ENCODE results near the gene ADCK1. TPM values are rescaled to one million over a fixed set of nuclear protein-coding genes. Genes with fewer than 3 reads are reported as not detected.
"Not testable (repeated sequence)": the region's sequence is repeated elsewhere in the genome, so short reads cannot be mapped to it uniquely, and the experiment has no call there.

Gene ADCK1
- total RNA-seq, 1 experiment from 2014 or later, result 1.8 TPM

- no peak for DNase-seq (ENCODE audit: low read depth)
- in situ Hi-C loops (cut with HindIII; ENCODE audit: low pct_unique_long_range_greater_than_20kb, low sequenced_read_pairs), result no loop called here
Measured at GRCh38 chr14:77800814-77801213, 905 bp downstream of the ADCK1 start.

GRCh38 chr14:77804592-77804991 is 4.7 kb downstream of the ADCK1 start:
- DNase-seq (ENCODE audit: low read depth), result no peak
- in situ Hi-C loops (cut with HindIII; ENCODE audit: low pct_unique_long_range_greater_than_20kb, low sequenced_read_pairs), result no loop called here

DNA sequence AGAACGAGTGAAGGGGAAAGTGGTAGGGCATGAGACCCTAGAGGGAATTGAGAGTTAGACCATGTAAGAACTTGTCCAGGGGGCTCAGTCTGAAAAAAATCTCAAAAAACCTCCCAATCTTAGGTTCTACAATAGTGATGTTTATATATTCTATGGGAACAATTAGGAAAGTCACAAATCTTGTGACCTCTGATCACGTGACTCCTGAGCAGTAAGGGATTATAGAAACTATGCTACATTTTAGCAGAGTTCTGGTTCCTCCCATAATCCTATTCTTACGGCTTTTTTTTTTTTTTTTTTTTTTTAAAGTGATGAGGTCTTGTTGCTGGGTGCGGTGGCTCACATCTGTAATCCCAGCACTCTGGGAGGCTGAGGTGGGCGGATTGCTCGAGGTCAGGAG is 5.8 kb downstream of the ADCK1 start:
- in situ Hi-C loops (cut with HindIII; ENCODE audit: low pct_unique_long_range_greater_than_20kb, low sequenced_read_pairs), result no loop called here
- DNase-seq (ENCODE audit: low read depth), result no peak

DNA sequence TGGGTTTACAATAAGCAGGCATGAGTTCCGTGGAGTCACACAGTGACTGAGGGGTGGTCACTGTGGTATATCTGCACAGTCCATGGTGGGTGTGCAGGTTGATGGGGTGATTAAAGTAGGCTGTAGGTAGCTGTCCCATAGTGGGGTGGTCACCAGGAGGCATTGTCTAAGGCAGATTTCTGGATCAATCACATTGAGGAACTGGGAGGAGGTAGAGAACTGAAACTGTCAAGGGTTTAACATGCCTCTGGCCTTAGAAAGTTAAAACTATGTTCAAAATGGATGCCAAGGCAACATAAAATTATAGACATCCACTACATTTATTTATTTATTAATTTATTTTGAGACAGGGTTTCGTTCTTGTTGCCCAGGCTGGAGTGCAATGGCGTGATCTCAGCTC is 8.3 kb downstream of the ADCK1 start:
- in situ Hi-C loops (cut with HindIII; ENCODE audit: low pct_unique_long_range_greater_than_20kb, low sequenced_read_pairs), result no loop called here

GRCh38 chr14:77809011-77809410 is 9.1 kb downstream of the ADCK1 start:
- in situ Hi-C loops (cut with HindIII; ENCODE audit: low pct_unique_long_range_greater_than_20kb, low sequenced_read_pairs), result no loop called here
- no peak for DNase-seq (ENCODE audit: low read depth)

More for the DNA sequence above, 8.3 kb downstream of the ADCK1 start:
- no peak for DNase-seq (ENCODE audit: low read depth)

- DNase-seq (ENCODE audit: low read depth), result no peak
- in situ Hi-C loops (cut with HindIII; ENCODE audit: low pct_unique_long_range_greater_than_20kb, low sequenced_read_pairs), result no loop called here
Measured at GRCh38 chr14:77812028-77812427, 12.1 kb downstream of the ADCK1 start.

DNA sequence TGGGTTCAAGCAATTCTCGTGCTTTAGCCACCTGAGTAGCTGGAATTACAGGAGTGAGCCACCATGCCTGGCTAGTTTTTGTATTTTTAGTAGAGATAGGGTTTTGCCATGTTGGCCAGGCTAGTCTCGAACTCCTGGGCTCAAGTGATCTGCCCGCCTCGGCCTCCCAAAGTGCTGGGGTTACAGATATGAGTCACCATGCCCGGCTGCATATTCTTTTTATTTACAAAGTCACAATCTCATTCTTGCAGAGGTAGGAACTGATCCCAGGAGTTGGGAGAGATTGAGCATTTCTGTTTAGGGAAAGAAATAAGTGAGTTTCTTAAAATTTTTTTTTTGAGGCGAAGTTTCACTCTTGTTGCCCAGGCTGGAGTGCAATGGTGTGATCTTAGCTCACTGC is 12.8 kb downstream of the ADCK1 start:
- DNase-seq (ENCODE audit: low read depth); in situ Hi-C loops (cut with HindIII; ENCODE audit: low pct_unique_long_range_greater_than_20kb, low sequenced_read_pairs): not testable (repeated sequence)

DNA sequence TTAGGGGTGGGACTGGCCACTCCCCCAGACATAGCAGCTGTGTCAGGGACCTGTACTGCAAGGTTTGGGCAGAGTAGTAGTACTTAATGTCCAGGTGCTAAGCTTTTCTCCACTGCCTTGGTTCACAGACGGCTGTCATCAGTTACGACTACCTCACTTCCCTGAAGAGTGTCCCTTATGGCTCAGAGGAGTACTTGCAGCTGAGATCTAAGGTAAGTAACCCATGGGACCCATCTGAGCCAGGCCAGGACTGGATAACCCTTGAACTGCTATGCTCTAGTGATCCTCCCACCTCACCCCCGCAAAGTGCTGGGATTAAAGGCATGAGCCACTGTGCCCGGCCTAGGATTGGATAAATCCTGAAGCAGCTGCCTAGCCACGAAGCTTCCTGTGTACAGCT is 22.4 kb downstream of the ADCK1 start:
- DNase-seq (ENCODE audit: low read depth), result no peak
- in situ Hi-C loops (cut with HindIII; ENCODE audit: low pct_unique_long_range_greater_than_20kb, low sequenced_read_pairs), result no loop called here

- no peak for DNase-seq (ENCODE audit: low read depth)
- in situ Hi-C loops (cut with HindIII; ENCODE audit: low pct_unique_long_range_greater_than_20kb, low sequenced_read_pairs), result no loop called here
Measured at GRCh38 chr14:77822741-77823140, 22.8 kb downstream of the ADCK1 start.

GRCh38 chr14:77823378-77823777 is 23.5 kb downstream of the ADCK1 start:
- in situ Hi-C loops (cut with HindIII; ENCODE audit: low pct_unique_long_range_greater_than_20kb, low sequenced_read_pairs), result no loop called here
- DNase-seq (ENCODE audit: low read depth), result no peak

- in situ Hi-C loops (cut with HindIII; ENCODE audit: low pct_unique_long_range_greater_than_20kb, low sequenced_read_pairs), result no loop called here
- no peak for DNase-seq (ENCODE audit: low read depth)
Measured at GRCh38 chr14:77825895-77826519, 26.1 kb downstream of the ADCK1 start.

- no peak for DNase-seq (ENCODE audit: low read depth)
- in situ Hi-C loops (cut with HindIII; ENCODE audit: low pct_unique_long_range_greater_than_20kb, low sequenced_read_pairs), result no loop called here
Measured at GRCh38 chr14:77830692-77831091, 30.8 kb downstream of the ADCK1 start.

GRCh38 chr14:77832297-77832696 is 32.4 kb downstream of the ADCK1 start:
- in situ Hi-C loops (cut with HindIII; ENCODE audit: low pct_unique_long_range_greater_than_20kb, low sequenced_read_pairs), result no loop called here
- DNase-seq (ENCODE audit: low read depth), result no peak

DNA sequence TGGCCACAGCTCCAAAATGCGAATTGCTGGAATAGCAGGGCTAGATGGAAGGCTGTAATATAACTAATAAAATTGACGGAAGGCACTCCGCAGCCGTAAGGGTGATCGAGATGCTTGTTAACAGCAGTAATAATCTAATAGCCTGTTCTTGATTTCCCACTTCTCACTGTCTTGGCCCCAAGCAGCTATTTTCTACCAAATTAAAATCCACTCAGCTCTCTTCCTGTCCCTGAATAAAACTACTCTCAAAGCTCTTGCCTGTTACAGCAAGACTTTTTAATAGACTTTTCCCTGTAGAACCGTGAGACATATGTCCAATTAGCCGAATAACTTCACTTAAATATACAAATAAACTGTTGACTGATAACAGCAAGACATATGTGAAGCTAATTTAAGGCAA is 38.0 kb downstream of the ADCK1 start:
- no peak for DNase-seq (ENCODE audit: low read depth)
- in situ Hi-C loops (cut with HindIII; ENCODE audit: low pct_unique_long_range_greater_than_20kb, low sequenced_read_pairs), result no loop called here

GRCh38 chr14:77838831-77839511 is 39.1 kb downstream of the ADCK1 start:
- in situ Hi-C loops (cut with HindIII; ENCODE audit: low pct_unique_long_range_greater_than_20kb, low sequenced_read_pairs), result no loop called here
- DNase-seq (ENCODE audit: low read depth), result no peak

GRCh38 chr14:77843195-77843594 is 43.3 kb downstream of the ADCK1 start:
- DNase-seq (ENCODE audit: low read depth), result no peak
- in situ Hi-C loops (cut with HindIII; ENCODE audit: low pct_unique_long_range_greater_than_20kb, low sequenced_read_pairs), result no loop called here

- DNase-seq (ENCODE audit: low read depth), result no peak
- in situ Hi-C loops (cut with HindIII; ENCODE audit: low pct_unique_long_range_greater_than_20kb, low sequenced_read_pairs), result no loop called here
Measured at GRCh38 chr14:77843651-77844050, 43.7 kb downstream of the ADCK1 start.

- in situ Hi-C loops (cut with HindIII; ENCODE audit: low pct_unique_long_range_greater_than_20kb, low sequenced_read_pairs), result no loop called here
Measured at GRCh38 chr14:77844802-77845201, 44.9 kb downstream of the ADCK1 start.

DNA sequence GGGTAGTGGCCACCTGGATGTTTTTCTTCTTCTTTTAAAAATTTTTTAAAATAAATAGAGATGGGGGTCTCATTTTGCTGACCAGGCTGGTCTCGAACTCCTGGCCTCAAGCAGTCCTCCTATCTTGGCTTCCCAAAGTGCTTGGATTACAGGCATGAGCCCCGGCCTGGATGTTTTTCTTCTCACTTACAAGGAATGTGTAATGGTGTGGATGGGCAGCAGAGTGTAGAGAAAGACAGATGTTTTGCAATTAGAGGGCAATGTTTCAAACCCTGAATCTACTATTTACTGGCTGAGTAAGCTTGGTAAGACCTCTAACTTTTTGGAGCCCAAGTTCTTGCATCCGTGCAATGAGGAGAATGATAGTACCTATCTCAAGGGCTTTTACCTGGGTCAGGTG is 48.1 kb downstream of the ADCK1 start:
- in situ Hi-C loops (cut with HindIII; ENCODE audit: low pct_unique_long_range_greater_than_20kb, low sequenced_read_pairs), result no loop called here

More at GRCh38 chr14:77844802-77845201, 44.9 kb downstream of the ADCK1 start:
- DNase-seq (ENCODE audit: low read depth), result no peak

DNA sequence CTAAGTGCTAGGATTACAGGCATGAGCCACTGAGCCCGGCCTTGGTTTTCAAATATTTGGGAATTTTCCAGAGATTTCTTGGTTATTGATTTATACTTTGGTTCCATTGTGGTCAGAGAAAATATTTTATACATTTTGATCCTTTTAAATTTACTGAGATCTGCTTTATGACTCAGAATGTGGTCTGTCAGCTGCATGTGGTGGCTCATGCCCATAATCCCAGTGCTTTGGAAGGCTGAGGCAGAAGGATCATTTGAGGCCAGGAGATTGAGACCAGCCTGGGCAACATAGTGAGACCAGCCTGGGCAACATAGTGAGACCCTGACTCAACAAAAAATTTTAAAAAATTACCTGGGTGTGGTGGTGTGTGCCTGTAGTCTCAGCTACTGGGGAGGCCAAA is 49.8 kb downstream of the ADCK1 start:
- in situ Hi-C loops (cut with HindIII; ENCODE audit: low pct_unique_long_range_greater_than_20kb, low sequenced_read_pairs), result no loop called here
- DNase-seq (ENCODE audit: low read depth), result no peak

More for the DNA sequence above, 48.1 kb downstream of the ADCK1 start:
- DNase-seq (ENCODE audit: low read depth), result peak; percentile 22

All from Caki2 (cell line).